GM10266 (cell line): ENCODE results near the gene NEDD4L.

Experiments
- DNase-seq: peaks from one replicate; pipeline ENCODE4 v3.0.0; 2012; ENCODE audit errors: extremely low spot score
- TF ChIP-seq, protein P1 (sequence below): IDR thresholded peaks from 2 replicates; pipeline ENCODE4 v1.5.1; 2012; ENCODE audit warnings: mild to moderate bottlenecking, low read depth; ENCODE audit not compliant: control insufficient read depth, insufficient read depth; ENCODE audit errors: missing control alignments

Gene NEDD4L

GRCh38 chr18:58078889-58079573, 35.0 kb downstream of the NEDD4L start:
- TF ChIP-seq, protein P1, sequence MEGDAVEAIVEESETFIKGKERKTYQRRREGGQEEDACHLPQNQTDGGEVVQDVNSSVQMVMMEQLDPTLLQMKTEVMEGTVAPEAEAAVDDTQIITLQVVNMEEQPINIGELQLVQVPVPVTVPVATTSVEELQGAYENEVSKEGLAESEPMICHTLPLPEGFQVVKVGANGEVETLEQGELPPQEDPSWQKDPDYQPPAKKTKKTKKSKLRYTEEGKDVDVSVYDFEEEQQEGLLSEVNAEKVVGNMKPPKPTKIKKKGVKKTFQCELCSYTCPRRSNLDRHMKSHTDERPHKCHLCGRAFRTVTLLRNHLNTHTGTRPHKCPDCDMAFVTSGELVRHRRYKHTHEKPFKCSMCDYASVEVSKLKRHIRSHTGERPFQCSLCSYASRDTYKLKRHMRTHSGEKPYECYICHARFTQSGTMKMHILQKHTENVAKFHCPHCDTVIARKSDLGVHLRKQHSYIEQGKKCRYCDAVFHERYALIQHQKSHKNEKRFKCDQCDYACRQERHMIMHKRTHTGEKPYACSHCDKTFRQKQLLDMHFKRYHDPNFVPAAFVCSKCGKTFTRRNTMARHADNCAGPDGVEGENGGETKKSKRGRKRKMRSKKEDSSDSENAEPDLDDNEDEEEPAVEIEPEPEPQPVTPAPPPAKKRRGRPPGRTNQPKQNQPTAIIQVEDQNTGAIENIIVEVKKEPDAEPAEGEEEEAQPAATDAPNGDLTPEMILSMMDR: no peak
- DNase-seq: no peak

DNA sequence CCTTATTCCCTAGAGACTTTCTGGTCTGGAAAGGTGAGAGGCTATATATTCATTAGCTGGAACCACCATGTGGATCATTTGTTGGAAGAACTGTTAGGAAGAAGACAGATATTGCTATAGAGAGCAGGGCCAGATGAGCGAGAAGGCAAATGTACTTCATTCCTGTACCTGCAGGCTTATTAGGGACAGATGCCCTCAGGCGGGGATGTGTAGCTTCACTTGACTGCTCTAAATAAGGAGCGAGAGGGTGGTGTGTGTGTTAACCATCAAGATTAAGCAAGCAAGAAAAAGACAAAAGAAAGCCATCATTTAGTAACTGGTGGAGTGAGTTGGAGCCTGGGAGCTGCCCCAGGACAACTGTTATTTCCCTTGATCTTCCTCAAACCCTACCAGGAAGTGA, 36.4 kb downstream of the NEDD4L start:
- DNase-seq: no peak
- TF ChIP-seq, protein P1: no peak

DNA sequence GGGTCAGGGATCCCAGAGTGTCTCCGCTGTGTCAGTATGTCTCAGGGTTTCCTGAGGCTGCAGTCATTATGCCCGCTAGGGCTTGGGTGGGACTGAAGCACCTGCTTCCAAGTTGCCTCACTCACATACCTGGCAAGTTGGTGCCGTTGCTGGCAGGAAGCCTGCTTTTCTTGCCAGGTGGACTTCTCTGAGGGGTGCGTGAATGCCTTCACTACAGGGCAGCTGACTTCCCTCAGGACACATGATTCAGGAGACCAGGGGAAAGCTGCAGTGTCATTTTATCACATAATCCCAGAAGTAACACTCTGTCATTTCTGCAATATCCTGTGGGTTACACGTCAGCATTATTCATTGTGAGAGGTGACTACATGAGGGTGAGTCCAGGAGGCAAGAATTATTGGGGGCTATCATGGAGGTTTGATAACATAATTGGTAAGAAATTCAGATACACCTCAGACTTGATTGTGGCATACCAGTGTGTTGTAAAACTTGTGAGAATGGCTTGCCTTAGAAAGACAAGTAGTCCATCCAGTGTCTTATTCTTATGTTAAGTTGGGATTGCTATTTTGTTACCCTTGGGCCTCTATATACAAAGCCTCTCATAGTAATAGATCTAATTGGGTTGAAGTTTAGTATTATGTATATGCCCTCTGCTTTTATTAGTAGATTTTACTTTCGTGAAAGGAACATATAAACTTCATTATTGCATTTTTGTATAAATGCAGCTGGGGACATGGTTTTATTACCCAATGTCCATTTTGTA, 44.1 kb downstream of the NEDD4L start:
- no peak for DNase-seq
- TF ChIP-seq, protein P1: no peak

DNA sequence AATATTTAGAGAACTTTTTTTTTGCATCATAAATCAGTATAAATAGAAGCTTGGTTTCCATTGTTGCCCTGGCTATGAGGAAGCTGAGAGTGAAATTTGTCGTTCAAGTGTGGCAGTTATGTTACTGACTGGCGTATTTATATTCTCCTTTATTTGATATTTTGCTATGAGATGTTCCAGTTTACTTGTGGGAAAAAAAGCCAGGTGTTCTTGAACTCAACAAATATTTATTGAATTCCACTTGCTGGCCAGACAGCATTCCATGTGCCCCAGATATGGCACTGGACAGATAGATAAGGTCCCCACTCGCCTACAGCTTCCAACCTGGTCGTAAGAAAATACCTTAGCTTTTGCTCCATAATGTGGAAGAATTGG, 44.7 kb downstream of the NEDD4L start:
- TF ChIP-seq, protein P1: no peak
- no peak for DNase-seq

DNA sequence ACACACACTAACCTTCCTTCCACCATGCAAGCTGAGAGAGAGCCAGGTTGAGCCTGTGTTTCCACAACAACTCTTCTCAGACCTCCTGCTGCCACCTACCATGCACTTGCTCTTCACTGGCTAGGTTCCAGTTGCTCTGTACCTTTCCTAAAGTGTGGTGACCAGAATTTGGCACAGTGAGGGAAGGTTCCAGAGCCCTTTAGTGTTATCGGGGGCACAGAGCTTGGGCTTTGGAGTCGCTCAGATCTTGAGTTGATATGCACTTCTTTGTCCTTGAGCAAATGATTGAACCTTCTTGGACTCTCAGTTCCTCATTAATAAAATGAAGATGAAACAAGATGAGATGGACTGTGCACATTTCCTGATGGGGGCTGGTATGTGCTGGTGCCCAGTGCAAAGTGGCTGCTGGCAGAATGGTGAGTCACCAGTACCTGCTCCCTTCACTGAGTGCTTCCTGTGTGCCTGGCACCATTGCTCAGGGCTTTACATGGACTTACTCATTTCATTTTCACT, 47.1 kb downstream of the NEDD4L start:
- TF ChIP-seq, protein P1: no peak
- DNase-seq: no peak

DNA sequence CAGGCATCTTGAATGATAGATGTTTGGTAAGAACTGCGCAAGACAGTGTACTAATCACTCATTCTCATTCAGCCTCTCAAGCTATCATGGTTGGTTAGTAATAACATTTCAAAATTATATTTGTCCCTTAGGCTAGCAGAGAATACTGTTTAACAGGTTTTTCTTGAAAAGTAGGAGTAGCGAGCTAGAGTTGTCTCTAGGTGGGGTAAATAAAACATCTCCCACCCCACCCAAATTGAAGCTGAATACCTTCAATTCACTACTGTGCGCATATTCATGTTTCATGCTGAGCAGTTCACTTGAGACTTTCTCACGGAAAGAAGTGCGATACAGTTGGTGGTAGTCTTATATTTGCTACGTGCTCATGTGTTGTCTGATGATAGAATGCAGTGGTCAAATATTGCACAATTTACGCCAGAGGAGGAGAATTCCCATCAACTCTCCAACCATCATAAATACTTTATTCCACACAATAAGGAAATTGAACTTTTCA, 49.3 kb downstream of the NEDD4L start:
- TF ChIP-seq, protein P1: no peak
- DNase-seq: no peak

DNA sequence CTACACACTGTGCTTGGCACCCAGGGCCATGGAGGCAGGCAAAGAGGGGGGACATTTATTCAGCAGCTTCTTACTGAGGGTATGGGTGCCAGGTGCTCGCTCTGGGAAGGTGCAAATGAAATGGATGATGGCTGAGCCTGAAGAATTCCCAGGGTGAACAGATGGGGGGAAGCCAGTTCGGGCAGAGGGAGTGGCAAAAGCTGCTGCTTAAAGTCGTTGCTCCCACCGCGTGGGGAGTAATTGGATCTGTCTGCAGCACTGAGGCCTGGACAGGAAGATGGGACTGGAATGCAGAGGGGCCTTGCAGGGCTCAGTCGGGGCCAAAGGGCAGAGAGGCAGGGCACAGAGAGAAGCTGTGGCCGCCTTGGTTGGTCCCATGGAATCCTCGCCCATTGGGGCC, 51.2 kb downstream of the NEDD4L start:
- TF ChIP-seq, protein P1: no peak

More for the DNA sequence above, 51.2 kb downstream of the NEDD4L start:
- no peak for DNase-seq
